ENCODE data around the gene DDA1. TPM values are rescaled to one million over a fixed set of nuclear protein-coding genes. Genes with fewer than 3 reads are reported as not detected.

Gene DDA1
- polyA plus RNA-seq, 2 of the 4 experiments (the other 2 are of a cell fraction), result 35.5 to 53.5 TPM

- Histone ChIP-seq H3K4me3 (no peak overlapping the region), H3K4me1 (no peaks in the 10 kb centered on the region), H3K9me3 (no peaks in the 10 kb centered on the region), H3K4me2 (no peak overlapping the region), H3K27ac (no peak overlapping the region)
- ChIA-PET POLR2A (no interaction called here), CTCF (no interaction called here)
- TF ChIP-seq GATA3 (IDR thresholded peaks at IDR 0.05; ENCODE audit: borderline replicate concordance) (no peak), ESRRA (IDR thresholded peaks at IDR 0.05; ENCODE audit: borderline replicate concordance, low read length) (no peak), CEBPB (IDR thresholded peaks at IDR 0.05) (no peak), ATOH8 (CRISPR knock-in tag; IDR thresholded peaks at IDR 0.05; ENCODE audit: low read depth) (no peak), HES2 (IDR thresholded peaks at IDR 0.05) (no peak)
- ATAC-seq, result no peak
- WGBS (ENCODE audit: missing lambda C conversion rate), result 87% methylated on average over 11 of the region's 56 CpGs
- DNase-seq (ENCODE audit: low read depth in 1 of 2, low spot score in 1 of 2), result no peak
- FAIRE-seq, result no peak
Measured at GRCh38 chr19:17323300-17323963, 14.1 kb downstream of the DDA1 start.

- no peak for DNase-seq (ENCODE audit: low read depth in 1 of 2, low spot score in 1 of 2)
- Histone ChIP-seq H3K4me2 (no peak overlapping the region), H3K4me3 (no peak overlapping the region), H3K27ac (no peak overlapping the region), H3K4me1 (no peaks in the 10 kb centered on the region), H3K9me3 (no peaks in the 10 kb centered on the region)
- TF ChIP-seq HES2 (IDR thresholded peaks at IDR 0.05) (no peak), USF2 (IDR thresholded peaks at IDR 0.05) (no peak), TFCP2L1 (CRISPR knock-in tag; IDR thresholded peaks at IDR 0.05) (no peak), RARB (CRISPR knock-in tag; IDR thresholded peaks at IDR 0.05) (no peak), SREBF2 (IDR thresholded peaks at IDR 0.05) (no peak), MAFK (IDR thresholded peaks at IDR 0.05; ENCODE audit: partially characterized antibody) (no peak), ATOH8 (CRISPR knock-in tag; IDR thresholded peaks at IDR 0.05; ENCODE audit: low read depth) (no peak), CHD4 (IDR thresholded peaks at IDR 0.05; ENCODE audit: borderline replicate concordance) (no peak), ZSCAN20 (CRISPR knock-in tag; IDR thresholded peaks at IDR 0.05) (no peak), BCL3 (IDR thresholded peaks at IDR 0.05) (no peak), HEYL (CRISPR knock-in tag; IDR thresholded peaks at IDR 0.05) (no peak), CHD2 (IDR thresholded peaks at IDR 0.05; ENCODE audit: low read length, partially characterized antibody) (no peak), NFE2L2 (conservative IDR thresholded peaks at IDR 0.05; ENCODE audit: low read length) (no peak)
- ChIA-PET CTCF (no interaction called here), POLR2A (no interaction called here)
- no peak for ATAC-seq
- no peak for FAIRE-seq
- 80% methylated on average over 6 of the region's 7 CpGs for WGBS (ENCODE audit: missing lambda C conversion rate)
Measured at GRCh38 chr19:17323964-17324332, 14.6 kb downstream of the DDA1 start.

- ATAC-seq (no peak), DNase-seq (ENCODE audit: low read depth in 1 of 2, low spot score in 1 of 2) (no peak), FAIRE-seq (no peak)
- H3K4me3 ChIP-seq, result no peak overlapping the region
- no peaks in the 10 kb centered on the region for H3K4me1 ChIP-seq
- WGBS (ENCODE audit: missing lambda C conversion rate), result 93% methylated on average over 7 of the region's 28 CpGs
- no peak overlapping the region for H3K27ac ChIP-seq
- H3K9me3 ChIP-seq, result no peaks in the 10 kb centered on the region
- ChIA-PET CTCF (no interaction called here), POLR2A (no interaction called here)
- TF ChIP-seq MAFK (IDR thresholded peaks at IDR 0.05; ENCODE audit: partially characterized antibody) (no peak), NFE2L2 (conservative IDR thresholded peaks at IDR 0.05; ENCODE audit: low read length) (no peak), JUN (IDR thresholded peaks at IDR 0.05) (no peak), PHF8 (IDR thresholded peaks at IDR 0.05; ENCODE audit: borderline replicate concordance, low read depth) (no peak), TFCP2L1 (CRISPR knock-in tag; IDR thresholded peaks at IDR 0.05) (no peak), HOXB5 (CRISPR knock-in tag; IDR thresholded peaks at IDR 0.05) (no peak), GATA3 (IDR thresholded peaks at IDR 0.05; ENCODE audit: borderline replicate concordance) (no peak), CHD4 (IDR thresholded peaks at IDR 0.05; ENCODE audit: borderline replicate concordance) (no peak)
- H3K4me2 ChIP-seq, result no peak overlapping the region
Measured at GRCh38 chr19:17324357-17325114, 15.2 kb downstream of the DDA1 start.

All from A549 (cell line).